ENCODE data around the gene LHX6. TPM values are rescaled to one million over a fixed set of nuclear protein-coding genes. Genes with fewer than 3 reads are reported as not detected.

The LHX6 gene
- total and polyA plus RNA-seq, 2 of the 13 experiments (the other 11 are each of a cell fraction or from before 2014, with no cell fraction given), result 1.1 to 1.3 TPM

DNA sequence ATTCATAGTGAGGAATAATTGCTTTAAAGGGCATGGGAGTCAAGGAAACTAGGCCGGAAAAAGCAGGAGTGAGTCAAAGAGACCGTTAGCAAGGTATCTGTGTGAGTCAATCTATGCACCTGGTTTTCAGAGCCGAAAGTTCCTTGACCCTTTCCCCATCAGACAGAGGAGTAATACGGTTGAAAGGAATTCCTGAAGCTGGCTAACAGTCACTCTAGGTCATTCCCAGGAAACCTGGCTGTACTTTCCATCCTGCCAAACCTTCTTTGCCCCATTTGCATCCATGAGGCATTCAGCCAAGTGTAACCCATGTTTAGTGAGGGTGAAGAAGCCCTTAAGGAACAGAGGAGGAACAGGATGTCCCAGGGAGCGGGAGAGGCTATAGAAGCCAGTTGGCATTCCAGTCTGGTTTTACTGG lies 19.7 kb upstream of the LHX6 start (continued):
- TF ChIP-seq, protein P1, sequence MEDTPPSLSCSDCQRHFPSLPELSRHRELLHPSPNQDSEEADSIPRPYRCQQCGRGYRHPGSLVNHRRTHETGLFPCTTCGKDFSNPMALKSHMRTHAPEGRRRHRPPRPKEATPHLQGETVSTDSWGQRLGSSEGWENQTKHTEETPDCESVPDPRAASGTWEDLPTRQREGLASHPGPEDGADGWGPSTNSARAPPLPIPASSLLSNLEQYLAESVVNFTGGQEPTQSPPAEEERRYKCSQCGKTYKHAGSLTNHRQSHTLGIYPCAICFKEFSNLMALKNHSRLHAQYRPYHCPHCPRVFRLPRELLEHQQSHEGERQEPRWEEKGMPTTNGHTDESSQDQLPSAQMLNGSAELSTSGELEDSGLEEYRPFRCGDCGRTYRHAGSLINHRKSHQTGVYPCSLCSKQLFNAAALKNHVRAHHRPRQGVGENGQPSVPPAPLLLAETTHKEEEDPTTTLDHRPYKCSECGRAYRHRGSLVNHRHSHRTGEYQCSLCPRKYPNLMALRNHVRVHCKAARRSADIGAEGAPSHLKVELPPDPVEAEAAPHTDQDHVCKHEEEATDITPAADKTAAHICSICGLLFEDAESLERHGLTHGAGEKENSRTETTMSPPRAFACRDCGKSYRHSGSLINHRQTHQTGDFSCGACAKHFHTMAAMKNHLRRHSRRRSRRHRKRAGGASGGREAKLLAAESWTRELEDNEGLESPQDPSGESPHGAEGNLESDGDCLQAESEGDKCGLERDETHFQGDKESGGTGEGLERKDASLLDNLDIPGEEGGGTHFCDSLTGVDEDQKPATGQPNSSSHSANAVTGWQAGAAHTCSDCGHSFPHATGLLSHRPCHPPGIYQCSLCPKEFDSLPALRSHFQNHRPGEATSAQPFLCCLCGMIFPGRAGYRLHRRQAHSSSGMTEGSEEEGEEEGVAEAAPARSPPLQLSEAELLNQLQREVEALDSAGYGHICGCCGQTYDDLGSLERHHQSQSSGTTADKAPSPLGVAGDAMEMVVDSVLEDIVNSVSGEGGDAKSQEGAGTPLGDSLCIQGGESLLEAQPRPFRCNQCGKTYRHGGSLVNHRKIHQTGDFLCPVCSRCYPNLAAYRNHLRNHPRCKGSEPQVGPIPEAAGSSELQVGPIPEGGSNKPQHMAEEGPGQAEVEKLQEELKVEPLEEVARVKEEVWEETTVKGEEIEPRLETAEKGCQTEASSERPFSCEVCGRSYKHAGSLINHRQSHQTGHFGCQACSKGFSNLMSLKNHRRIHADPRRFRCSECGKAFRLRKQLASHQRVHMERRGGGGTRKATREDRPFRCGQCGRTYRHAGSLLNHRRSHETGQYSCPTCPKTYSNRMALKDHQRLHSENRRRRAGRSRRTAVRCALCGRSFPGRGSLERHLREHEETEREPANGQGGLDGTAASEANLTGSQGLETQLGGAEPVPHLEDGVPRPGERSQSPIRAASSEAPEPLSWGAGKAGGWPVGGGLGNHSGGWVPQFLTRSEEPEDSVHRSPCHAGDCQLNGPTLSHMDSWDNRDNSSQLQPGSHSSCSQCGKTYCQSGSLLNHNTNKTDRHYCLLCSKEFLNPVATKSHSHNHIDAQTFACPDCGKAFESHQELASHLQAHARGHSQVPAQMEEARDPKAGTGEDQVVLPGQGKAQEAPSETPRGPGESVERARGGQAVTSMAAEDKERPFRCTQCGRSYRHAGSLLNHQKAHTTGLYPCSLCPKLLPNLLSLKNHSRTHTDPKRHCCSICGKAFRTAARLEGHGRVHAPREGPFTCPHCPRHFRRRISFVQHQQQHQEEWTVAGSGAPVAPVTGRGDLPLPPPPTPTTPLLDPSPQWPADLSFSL (CRISPR knock-in tag; IDR thresholded peaks at IDR 0.05), result no peak
- no peak for TF ChIP-seq IRF2 (CRISPR knock-in tag; IDR thresholded peaks at IDR 0.05)

DNA sequence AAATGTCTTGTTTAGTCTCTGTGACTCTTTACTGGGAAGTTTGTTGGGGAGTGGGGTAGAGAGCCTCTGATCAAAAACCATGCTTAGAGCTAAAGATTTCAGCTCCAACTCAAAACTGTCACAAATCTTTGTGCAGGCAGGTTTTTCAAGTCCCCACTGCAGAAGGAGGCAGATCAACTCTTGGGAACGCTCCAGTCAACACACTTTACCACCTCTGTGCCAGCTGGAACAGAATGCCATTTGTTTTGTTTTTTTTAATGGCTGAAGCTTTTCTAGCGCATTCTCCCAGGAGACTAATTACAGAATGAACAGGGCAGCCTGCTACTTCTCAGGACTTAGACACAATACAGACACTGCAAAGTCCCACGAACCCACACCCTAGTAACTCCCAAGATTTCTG lies 17.9 kb upstream of the LHX6 start:
- ATAC-seq (no peak), DNase-seq (ENCODE audit: low spot score) (no peak), FAIRE-seq (no peak)
- intact Hi-C loops (cut with micrococcal nuclease; ENCODE audit: unreplicated experiment), result no loop called here
- no peaks in the 10 kb centered on the region for H4K20me1 ChIP-seq (ENCODE audit: insufficient read depth, low read length)
- peaks cover 18 to 77% of the 10 kb centered on the region in 2 experiments for H3K36me3 ChIP-seq (replicated peaks in 1 of 2; ENCODE audit: control insufficient read depth in 1 of 2, insufficient read depth in 2 of 2, low read length in 2 of 2)
- H3K4me1 ChIP-seq (ENCODE audit: insufficient read depth, low read length), result no peaks in the 10 kb centered on the region
- H3K27me3 ChIP-seq (ENCODE audit: control insufficient read depth in 1 of 2, insufficient read depth in 2 of 2, low read length in 2 of 2), result no peaks in the 10 kb centered on the region
- H3K9ac ChIP-seq (ENCODE audit: insufficient read depth, low read depth, low read length), result no peak overlapping the region
- peaks cover 2% of the 10 kb centered on the region for H3K79me2 ChIP-seq (ENCODE audit: insufficient read depth, low read length)
- no peak overlapping the region for H3K4me2 ChIP-seq (ENCODE audit: low read depth, low read length)
- no peaks in the 10 kb centered on the region for H3K9me3 ChIP-seq (ENCODE audit: low read length)
- no TSS peak for BruUV-seq (replicated peaks)
- H3K27ac ChIP-seq (ENCODE audit: extremely low read length, insufficient read depth, low read length), result no peak overlapping the region
- H2AFZ ChIP-seq (ENCODE audit: low read length), result no peak overlapping the region
- in situ Hi-C loops (cut with HindIII; ENCODE audit: extremely low pct_ligation_motif_present, low pct_unique_long_range_greater_than_20kb), result no loop called here
- WGBS (ENCODE audit: low lambda C conversion rate), result 98% methylated on average over 3 of the region's 3 CpGs
- ChIA-PET POLR2A (no interaction called here), CTCF (ENCODE audit: low intra/inter-chr PET ratio, low total read pairs) (no interaction called here)
- H3K4me3 ChIP-seq (replicated peaks in 1 of 3; ENCODE audit: insufficient read depth in 1 of 3, low read depth in 2 of 3, low read length in 3 of 3), result no peak overlapping the region
- TF ChIP-seq NCOA5 (CRISPR knock-in tag; IDR thresholded peaks at IDR 0.05) (no peak), BRD4 (CRISPR knock-in tag; IDR thresholded peaks at IDR 0.05) (no peak), ZNF317 (CRISPR knock-in tag; IDR thresholded peaks at IDR 0.05) (no peak), MTA3 (CRISPR knock-in tag; IDR thresholded peaks at IDR 0.05) (no peak), EZH2 (conservative IDR thresholded peaks at IDR 0.05; ENCODE audit: low read depth, low read length) (no peak), ZNF432 (CRISPR knock-in tag; IDR thresholded peaks at IDR 0.05; ENCODE audit: borderline replicate concordance) (no peak), ZFYVE20 (CRISPR knock-in tag; IDR thresholded peaks at IDR 0.05; ENCODE audit: borderline replicate concordance, low read depth) (no peak)
- TF ChIP-seq, protein P2, sequence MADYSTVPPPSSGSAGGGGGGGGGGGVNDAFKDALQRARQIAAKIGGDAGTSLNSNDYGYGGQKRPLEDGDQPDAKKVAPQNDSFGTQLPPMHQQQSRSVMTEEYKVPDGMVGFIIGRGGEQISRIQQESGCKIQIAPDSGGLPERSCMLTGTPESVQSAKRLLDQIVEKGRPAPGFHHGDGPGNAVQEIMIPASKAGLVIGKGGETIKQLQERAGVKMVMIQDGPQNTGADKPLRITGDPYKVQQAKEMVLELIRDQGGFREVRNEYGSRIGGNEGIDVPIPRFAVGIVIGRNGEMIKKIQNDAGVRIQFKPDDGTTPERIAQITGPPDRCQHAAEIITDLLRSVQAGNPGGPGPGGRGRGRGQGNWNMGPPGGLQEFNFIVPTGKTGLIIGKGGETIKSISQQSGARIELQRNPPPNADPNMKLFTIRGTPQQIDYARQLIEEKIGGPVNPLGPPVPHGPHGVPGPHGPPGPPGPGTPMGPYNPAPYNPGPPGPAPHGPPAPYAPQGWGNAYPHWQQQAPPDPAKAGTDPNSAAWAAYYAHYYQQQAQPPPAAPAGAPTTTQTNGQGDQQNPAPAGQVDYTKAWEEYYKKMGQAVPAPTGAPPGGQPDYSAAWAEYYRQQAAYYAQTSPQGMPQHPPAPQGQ (CRISPR knock-in tag; IDR thresholded peaks at IDR 0.05; ENCODE audit: borderline replicate concordance), result no peak
- TF ChIP-seq, protein P3, sequence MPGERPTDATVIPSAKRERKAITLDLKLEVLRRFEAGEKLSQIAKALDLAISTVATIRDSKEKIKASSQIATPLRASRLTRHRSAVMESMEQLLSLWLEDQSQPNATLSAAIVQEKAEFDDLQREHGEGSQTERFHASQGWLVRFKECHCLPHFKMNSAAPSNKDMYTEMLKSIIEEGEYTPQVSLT (CRISPR knock-in tag; IDR thresholded peaks at IDR 0.05; ENCODE audit: borderline replicate concordance, low read depth), result no peak
- TF ChIP-seq, protein P4, sequence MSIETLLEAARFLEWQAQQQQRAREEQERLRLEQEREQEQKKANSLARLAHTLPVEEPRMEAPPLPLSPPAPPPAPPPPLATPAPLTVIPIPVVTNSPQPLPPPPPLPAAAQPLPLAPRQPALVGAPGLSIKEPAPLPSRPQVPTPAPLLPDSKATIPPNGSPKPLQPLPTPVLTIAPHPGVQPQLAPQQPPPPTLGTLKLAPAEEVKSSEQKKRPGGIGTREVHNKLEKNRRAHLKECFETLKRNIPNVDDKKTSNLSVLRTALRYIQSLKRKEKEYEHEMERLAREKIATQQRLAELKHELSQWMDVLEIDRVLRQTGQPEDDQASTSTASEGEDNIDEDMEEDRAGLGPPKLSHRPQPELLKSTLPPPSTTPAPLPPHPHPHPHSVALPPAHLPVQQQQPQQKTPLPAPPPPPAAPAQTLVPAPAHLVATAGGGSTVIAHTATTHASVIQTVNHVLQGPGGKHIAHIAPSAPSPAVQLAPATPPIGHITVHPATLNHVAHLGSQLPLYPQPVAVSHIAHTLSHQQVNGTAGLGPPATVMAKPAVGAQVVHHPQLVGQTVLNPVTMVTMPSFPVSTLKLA (IDR thresholded peaks at IDR 0.05), result no peak
- TF ChIP-seq, protein P5, sequence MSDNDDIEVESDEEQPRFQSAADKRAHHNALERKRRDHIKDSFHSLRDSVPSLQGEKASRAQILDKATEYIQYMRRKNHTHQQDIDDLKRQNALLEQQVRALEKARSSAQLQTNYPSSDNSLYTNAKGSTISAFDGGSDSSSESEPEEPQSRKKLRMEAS (IDR thresholded peaks at IDR 0.05), result no peak

Data from HepG2 (cell line).